T-helper 2 cell treated with Interferon-gamma antibody and Interleukin-4, amounts not matched to agents 5 μg/mL and 100 μg/mL, for 36 hours (primary cell): ENCODE measurements around the gene CLUH.

Source experiments
- DNase-seq: peaks from one replicate; pipeline ENCODE4 v3.0.0; 2021; ENCODE audit warnings: low spot score
- H3K27ac Mint-ChIP-seq: one replicate; pipeline ENCODE4 v1.8.0; 2021; ENCODE audit warnings: mild to moderate bottlenecking, mixed read lengths
- H3K27me3 Mint-ChIP-seq: one replicate; pipeline ENCODE4 v1.8.0; 2021; ENCODE audit warnings: low read depth, mixed read lengths
- H3K36me3 Mint-ChIP-seq: one replicate; pipeline ENCODE4 v1.8.0; 2021; ENCODE audit warnings: low read depth, mixed read lengths
- H3K4me1 Mint-ChIP-seq: one replicate; pipeline ENCODE4 v1.8.0; 2021; ENCODE audit warnings: low read depth, mixed read lengths
- H3K4me3 Mint-ChIP-seq: one replicate; pipeline ENCODE4 v1.8.0; 2022; ENCODE audit warnings: mild to moderate bottlenecking, moderate library complexity, mixed read lengths
- H3K9me3 Mint-ChIP-seq: one replicate; pipeline ENCODE4 v1.8.0; 2021; ENCODE audit warnings: mixed read lengths

The CLUH gene

DNA sequence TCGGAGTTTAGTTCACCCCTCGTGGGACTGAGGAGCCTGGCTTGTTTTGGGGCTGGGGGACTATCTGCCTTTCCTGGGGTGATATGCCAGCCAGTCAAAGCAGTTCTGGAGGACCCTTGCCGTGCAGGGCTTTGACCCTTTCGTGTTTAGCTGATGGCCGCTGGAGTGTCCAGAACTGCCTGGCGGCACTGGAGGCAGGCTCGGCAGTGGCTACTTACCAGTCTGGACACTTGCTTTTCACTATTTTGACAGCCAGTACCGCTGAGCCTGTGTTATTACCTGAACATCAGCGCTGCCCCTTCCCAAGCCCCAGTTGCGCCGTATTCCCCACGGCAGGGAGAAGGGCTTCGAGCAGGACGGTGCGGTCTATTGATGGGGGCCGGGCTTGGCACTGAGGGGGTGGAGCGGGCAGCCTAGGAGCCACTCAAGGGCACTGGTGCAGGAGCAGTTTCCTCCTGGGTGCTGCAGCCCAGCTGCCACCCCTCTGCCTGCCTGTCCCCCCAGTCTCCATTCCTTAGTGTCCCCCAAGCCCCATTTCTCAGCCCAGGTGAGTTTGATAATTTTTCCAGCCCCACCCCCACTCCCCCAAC, 19.3 kb upstream of the CLUH start:
- no peak for DNase-seq
- H3K4me1 Mint-ChIP-seq, result no peaks in the 10 kb centered on the region
- no peaks in the 10 kb centered on the region for H3K9me3 Mint-ChIP-seq
- H3K27ac Mint-ChIP-seq, result no peak overlapping the region
- H3K4me3 Mint-ChIP-seq, result no peak overlapping the region
- H3K36me3 Mint-ChIP-seq, result no peaks in the 10 kb centered on the region
- H3K27me3 Mint-ChIP-seq, result peaks cover 6% of the 10 kb centered on the region

DNA sequence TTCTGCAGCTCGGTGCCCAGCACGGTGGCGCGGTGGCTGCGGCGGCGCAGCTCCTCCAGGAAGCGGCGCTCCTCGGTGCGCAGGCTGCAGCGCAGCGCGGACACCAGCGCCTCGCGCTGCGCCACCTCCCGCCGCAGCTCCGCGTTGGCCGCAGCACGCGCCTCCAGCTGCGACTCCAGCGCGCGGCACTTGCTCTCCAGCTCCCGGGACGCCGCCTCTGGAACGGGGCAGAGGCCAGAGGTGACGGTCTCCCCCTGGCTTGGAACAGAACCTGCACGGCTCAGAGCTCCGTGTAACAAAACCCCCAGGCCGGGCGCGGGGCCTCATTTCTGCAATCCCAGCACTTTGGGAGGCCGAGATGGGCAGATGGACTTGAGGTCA, 13.2 kb upstream of the CLUH start:
- no peaks in the 10 kb centered on the region for H3K9me3 Mint-ChIP-seq
- H3K36me3 Mint-ChIP-seq, result no peaks in the 10 kb centered on the region
- H3K4me3 Mint-ChIP-seq, result no peak overlapping the region
- DNase-seq, result peak; percentile 37
- no peak overlapping the region for H3K27ac Mint-ChIP-seq
- peaks cover 14% of the 10 kb centered on the region for H3K27me3 Mint-ChIP-seq
- H3K4me1 Mint-ChIP-seq, result no peaks in the 10 kb centered on the region

- peaks cover 14% of the 10 kb centered on the region for H3K27me3 Mint-ChIP-seq
- H3K9me3 Mint-ChIP-seq, result no peaks in the 10 kb centered on the region
- no peak for DNase-seq
- H3K36me3 Mint-ChIP-seq, result no peaks in the 10 kb centered on the region
- H3K4me3 Mint-ChIP-seq, result peak overlapping the region; percentile 21
- H3K4me1 Mint-ChIP-seq, result no peaks in the 10 kb centered on the region
- H3K27ac Mint-ChIP-seq, result no peak overlapping the region
Measured at GRCh38 chr17:2723997-2724783, 12.6 kb upstream of the CLUH start.

GRCh38 chr17:2723505-2723996, 12.0 kb upstream of the CLUH start:
- H3K27ac Mint-ChIP-seq, result no peak overlapping the region
- no peaks in the 10 kb centered on the region for H3K9me3 Mint-ChIP-seq
- no peak for DNase-seq
- H3K4me3 Mint-ChIP-seq, result peak overlapping the region; percentile 34
- H3K27me3 Mint-ChIP-seq, result peaks cover 14% of the 10 kb centered on the region
- no peaks in the 10 kb centered on the region for H3K4me1 Mint-ChIP-seq
- no peaks in the 10 kb centered on the region for H3K36me3 Mint-ChIP-seq

DNA sequence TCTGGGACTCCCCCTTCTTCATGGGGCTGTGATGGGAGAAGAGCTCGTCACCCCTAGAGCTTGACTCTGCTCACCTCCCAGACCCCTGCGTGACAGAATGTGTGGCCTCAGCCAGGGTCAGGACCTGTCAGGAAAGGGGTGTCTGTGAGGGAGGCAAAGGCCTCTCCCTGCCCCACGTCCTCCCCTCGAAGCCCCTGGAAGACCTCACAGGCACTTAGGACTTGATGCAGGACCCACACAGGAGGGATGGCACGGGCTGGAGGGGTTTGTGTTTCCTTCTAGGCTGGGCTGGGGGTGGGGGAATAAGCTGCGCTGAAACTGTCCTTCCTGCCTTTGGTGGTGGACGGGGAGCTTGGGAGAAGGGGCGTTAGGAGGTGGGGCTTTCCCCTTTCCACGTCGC, 11.0 kb upstream of the CLUH start:
- Mint-ChIP-seq H3K9me3 (no peaks in the 10 kb centered on the region), H3K27me3 (peaks cover 14% of the 10 kb centered on the region), H3K36me3 (no peaks in the 10 kb centered on the region), H3K4me1 (no peaks in the 10 kb centered on the region), H3K4me3 (no peak overlapping the region), H3K27ac (no peak overlapping the region)
- no peak for DNase-seq

- DNase-seq, result no peak
- Mint-ChIP-seq H3K4me3 (no peak overlapping the region), H3K27me3 (peaks cover 12% of the 10 kb centered on the region), H3K4me1 (no peaks in the 10 kb centered on the region), H3K27ac (no peak overlapping the region), H3K9me3 (no peaks in the 10 kb centered on the region), H3K36me3 (no peaks in the 10 kb centered on the region)
Measured at GRCh38 chr17:2721603-2722002, 10.0 kb upstream of the CLUH start.

- no peak for DNase-seq
- H3K27ac Mint-ChIP-seq, result no peak overlapping the region
- H3K4me3 Mint-ChIP-seq, result no peak overlapping the region
- no peaks in the 10 kb centered on the region for H3K9me3 Mint-ChIP-seq
- H3K4me1 Mint-ChIP-seq, result no peaks in the 10 kb centered on the region
- peaks cover 7% of the 10 kb centered on the region for H3K27me3 Mint-ChIP-seq
- no peaks in the 10 kb centered on the region for H3K36me3 Mint-ChIP-seq
Measured at GRCh38 chr17:2719861-2720260, 8.3 kb upstream of the CLUH start.

DNA sequence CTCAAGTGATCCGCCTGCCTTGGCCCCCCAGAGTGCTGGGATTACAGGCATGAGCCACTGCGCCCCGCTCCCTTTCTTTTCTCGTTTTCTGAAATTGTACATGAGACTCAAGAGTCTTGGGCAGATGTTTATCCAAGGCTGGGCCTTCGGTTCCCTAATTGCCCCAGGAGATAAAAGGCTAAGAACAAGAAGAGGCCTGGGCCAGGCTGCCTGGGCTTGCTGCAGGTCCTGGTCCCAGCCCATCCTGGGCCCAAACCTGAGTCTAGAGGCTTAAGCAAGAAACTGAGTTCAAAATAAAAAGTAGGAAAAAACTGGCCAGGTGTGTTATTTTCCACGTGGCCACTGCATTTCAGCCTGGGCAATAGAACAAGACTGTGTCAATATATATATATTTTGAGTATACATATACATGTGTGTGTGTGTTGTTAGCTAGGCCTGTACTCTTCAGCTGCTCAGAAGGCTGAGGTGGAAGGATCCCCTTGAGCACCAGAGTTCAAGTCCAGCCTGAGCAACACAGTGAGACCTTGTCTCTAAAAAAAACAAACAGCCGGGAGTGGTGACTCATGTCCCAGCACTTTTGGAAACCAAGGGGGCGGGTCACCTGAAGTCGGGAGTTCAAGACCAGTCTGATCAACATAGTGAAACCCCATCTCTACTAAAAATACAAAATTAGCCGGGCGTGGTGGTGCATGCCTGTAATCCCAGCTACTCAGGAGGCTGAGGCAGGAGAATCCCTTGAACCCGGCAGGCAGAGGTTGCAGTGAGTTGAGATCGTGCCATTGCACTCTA, 6.8 kb upstream of the CLUH start:
- no peak for DNase-seq
- Mint-ChIP-seq H3K4me3 (no peak overlapping the region), H3K27me3 (peaks cover 3% of the 10 kb centered on the region), H3K36me3 (no peaks in the 10 kb centered on the region), H3K4me1 (peaks cover 4% of the 10 kb centered on the region), H3K27ac (no peak overlapping the region), H3K9me3 (no peaks in the 10 kb centered on the region)

DNA sequence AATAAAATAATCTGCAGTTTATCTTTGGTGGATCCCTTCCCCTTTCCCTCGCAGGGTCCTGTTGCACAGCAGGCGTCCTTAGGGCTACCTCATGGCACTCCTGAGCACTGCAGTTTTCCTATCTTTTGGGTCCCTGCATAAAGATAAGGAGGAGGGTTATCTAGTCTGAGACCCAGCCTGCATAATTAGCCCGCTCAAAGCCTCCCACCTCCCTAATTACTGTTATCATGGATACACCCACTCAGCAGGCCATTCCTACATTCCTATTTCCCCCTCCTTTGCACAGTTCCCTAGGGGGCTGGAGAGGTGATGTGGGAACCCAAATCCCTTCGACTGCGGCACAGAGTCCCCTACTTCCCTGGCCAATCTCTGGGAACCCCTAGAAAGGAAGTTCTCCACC, 5.1 kb upstream of the CLUH start:
- Mint-ChIP-seq H3K4me1 (peaks cover 10% of the 10 kb centered on the region), H3K4me3 (no peak overlapping the region), H3K27ac (no peak overlapping the region), H3K36me3 (peaks cover 5% of the 10 kb centered on the region), H3K9me3 (no peaks in the 10 kb centered on the region), H3K27me3 (peaks cover under 1% of the 10 kb centered on the region)
- no peak for DNase-seq

- Mint-ChIP-seq H3K36me3 (peaks cover 5% of the 10 kb centered on the region), H3K4me1 (peaks cover 26% of the 10 kb centered on the region), H3K9me3 (no peaks in the 10 kb centered on the region), H3K27me3 (no peaks in the 10 kb centered on the region), H3K27ac (no peak overlapping the region), H3K4me3 (peak overlapping the region; percentile 30)
- no peak for DNase-seq
Measured at GRCh38 chr17:2713881-2714280, 2.3 kb upstream of the CLUH start.

DNA sequence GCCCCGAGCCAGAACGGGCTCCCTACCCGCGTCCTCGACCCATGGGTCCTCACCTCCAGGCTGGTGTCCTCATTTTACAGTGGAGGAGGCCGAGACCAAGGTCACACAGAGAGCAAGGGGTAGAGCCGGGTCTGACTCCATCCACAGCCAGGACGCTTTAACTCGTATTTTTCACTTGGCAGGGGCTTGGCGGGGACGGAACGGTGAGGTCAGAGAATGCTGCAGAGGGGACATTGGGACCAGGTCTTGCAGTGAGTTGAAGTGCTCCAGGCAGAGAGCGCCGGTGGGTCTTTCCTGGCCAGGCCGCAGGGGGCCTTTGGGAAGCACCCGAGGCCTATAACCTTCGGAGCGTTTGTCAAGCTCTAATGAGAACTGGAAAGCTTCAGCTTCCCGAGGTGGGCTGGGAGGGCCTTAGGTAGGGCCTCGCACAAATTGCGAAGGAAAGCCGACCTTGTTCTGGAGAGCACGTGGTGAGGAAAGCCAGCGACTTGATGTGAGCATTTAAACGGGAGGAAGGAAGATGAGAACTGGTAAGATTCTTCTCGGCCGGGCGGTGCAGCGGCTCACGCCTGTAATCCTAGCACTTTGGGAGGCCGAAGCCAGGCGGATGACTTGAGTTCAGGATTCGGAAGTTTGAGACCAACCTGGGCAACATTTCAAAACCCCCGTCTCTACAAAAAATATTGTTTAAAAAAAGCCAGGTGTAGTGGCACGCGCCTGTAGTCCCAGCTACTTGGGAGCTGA, 908 bp upstream of the CLUH start:
- H3K9me3 Mint-ChIP-seq, result no peaks in the 10 kb centered on the region
- H3K4me1 Mint-ChIP-seq, result peaks cover 27% of the 10 kb centered on the region
- peaks cover 5% of the 10 kb centered on the region for H3K36me3 Mint-ChIP-seq
- no peak for DNase-seq
- no peaks in the 10 kb centered on the region for H3K27me3 Mint-ChIP-seq
- peak overlapping the region; percentile 88 for H3K27ac Mint-ChIP-seq
- H3K4me3 Mint-ChIP-seq, result peak overlapping the region; percentile 93

GRCh38 chr17:2710803-2711607, 559 bp downstream of the CLUH start:
- peak; percentile 27 for DNase-seq
- no peaks in the 10 kb centered on the region for H3K27me3 Mint-ChIP-seq
- peaks cover 5% of the 10 kb centered on the region for H3K36me3 Mint-ChIP-seq
- H3K4me3 Mint-ChIP-seq, result peak overlapping the region; percentile 90
- H3K27ac Mint-ChIP-seq, result peak overlapping the region; percentile 84
- no peaks in the 10 kb centered on the region for H3K9me3 Mint-ChIP-seq
- peaks cover 27% of the 10 kb centered on the region for H3K4me1 Mint-ChIP-seq
